Endothelial cell of hepatic sinusoid (primary cell): Measurements from ENCODE around the gene PARP2.
"Not testable (repeated sequence)": the region's sequence is repeated elsewhere in the genome, so short reads cannot be mapped to it uniquely, and the experiment has no call there.

Experiments used
- in situ Hi-C: cut with HindIII; loops from 2 replicates; pipeline ENCODE4 v1.10.0; 2017; ENCODE audit warnings: low sequenced_read_pairs

PARP2 gene, protein sequence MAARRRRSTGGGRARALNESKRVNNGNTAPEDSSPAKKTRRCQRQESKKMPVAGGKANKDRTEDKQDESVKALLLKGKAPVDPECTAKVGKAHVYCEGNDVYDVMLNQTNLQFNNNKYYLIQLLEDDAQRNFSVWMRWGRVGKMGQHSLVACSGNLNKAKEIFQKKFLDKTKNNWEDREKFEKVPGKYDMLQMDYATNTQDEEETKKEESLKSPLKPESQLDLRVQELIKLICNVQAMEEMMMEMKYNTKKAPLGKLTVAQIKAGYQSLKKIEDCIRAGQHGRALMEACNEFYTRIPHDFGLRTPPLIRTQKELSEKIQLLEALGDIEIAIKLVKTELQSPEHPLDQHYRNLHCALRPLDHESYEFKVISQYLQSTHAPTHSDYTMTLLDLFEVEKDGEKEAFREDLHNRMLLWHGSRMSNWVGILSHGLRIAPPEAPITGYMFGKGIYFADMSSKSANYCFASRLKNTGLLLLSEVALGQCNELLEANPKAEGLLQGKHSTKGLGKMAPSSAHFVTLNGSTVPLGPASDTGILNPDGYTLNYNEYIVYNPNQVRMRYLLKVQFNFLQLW

DNA sequence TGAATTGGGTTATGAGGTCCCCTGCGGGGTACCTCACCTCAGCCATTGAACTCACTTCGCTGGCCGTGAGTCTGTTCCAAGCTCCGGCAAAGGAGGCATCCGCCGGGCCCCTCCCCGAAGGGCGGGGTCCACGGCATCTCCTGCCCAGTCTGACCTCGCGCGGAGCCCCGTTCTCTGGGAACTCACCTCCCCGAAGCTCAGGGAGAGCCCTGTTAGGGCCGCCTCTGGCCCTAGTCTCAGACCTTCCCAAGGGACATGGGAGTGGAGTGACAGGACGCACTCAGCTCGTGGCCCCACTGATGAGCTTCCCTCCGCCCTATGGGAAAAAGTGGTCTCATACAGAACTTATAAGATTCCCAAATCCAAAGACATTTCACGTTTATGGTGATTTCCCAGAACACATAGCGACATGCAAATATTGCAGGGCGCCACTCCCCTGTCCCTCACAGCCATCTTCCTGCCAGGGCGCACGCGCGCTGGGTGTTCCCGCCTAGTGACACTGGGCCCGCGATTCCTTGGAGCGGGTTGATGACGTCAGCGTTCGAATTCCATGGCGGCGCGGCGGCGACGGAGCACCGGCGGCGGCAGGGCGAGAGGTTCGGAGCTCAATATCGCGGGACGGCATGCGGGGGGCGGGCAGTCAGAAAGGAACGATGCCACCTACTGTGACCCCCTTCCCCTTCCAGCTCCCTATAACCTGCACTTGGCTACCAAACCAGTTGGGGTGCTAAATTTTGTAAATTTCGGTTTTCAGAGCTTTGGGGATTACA, at the start of gene PARP2:
Gene PARP2 (plus strand): TSS at position 544 of the 770 bp plus-strand sequence. CDS start 7 bp downstream, at position 551.
- in situ Hi-C loops: no loop called here

DNA sequence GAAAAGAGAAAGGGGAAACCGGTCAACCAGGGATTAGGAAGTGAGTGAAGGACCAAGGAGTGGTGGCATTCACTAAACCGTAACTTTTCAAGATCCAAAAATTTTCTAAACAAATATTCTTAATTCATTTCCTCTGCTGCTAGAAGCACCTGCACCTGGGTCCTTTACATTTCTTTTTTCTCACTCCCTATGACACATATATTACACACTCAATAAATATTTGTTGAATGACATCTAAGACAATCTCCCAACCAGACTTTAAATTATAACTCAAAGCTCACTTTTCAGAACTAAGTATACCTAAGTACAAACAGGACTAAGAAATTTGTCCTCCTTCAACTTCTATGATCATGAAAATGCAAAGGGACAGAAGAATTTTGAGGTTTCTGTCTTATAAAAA, 48.8 kb upstream of the PARP2 start:
- in situ Hi-C loops: no loop called here

DNA sequence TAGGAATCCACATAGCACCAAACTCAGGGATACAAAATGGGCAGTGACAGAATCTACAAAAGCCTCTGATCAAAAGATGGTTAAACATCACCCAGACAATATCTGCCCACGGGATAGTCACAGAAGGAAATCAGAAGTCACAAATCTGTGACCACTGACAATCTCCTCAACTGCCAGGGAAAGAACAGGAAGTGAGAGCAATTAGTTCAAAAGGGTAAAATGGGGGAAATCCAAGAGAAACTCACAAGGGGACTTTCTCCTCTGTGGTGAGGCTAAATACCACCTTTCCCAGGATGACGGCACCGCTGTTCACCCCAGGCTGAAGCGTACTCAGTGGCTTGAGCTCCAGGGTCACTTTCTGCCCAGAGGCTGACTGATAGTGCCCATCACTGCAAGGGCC, 48.4 kb upstream of the PARP2 start:
- in situ Hi-C loops: no loop called here

DNA sequence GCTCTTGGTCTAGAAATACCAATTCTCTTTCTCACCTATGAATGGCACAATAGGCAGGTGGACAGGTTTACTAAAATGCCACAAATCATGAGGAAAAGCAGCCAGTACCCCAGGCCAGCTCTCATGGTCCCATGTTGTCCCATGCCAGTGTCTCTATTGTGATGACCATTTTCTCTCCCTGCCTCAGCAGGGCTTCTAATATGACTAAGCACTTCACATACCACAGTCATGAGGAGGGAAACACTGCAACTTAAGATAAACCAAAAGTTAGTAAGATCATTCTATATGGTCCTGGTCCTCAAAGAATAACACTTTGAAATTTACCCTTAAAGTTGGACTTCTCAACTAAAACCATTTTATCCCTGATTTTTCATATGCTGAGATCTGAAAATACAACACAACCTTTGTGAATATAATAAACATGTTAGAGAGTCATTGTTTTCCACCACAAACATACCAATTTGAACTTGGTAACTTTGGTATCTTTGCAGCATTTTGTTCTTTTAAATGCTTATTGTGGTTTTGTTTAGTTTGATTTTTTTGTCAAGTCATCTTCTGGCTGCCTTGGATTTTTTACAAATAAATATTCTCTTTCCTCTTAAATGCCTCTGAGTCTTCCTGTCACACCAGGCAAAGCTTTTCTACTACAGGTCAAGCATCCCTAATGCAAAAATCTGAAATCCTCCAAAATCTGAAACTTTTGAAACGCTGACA, 41.2 kb upstream of the PARP2 start:
- in situ Hi-C loops: no loop called here

DNA sequence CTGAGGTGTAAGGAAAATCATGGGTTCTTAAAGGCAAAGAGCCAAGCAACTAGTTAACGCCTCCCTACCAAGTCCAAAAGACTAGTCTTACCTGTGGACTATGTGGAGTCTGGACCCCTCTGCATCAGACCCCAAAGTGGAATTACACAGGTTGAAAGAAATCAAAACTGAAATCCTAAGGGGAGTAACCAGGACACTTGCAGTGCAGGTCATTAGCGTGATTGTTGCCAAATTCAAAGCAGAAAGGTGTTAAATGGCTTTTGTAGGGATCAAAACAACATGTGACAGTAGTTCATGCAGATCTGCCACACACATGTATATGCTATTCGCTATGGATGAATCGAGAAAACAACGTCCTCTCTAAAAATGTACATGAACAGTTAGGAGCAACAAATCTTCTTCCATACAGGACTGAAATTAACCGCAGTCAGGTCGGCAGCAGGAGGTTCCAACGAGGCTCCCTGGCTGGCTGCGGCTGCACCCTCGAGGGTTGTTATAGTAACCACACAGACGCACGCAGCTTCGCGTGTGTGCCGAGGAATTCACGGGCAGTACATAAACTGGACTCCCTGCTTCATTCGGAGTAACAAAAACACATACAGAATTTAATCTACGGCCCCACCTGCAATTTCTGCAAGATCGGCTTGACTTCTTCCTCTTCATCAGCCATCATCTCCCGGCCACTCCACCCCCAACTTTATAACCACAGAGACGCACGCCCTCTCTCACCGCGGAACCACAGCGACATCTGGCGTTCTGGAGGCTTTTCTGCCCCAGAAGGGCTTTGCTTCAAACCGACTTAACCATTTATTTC, 38.0 kb upstream of the PARP2 start, which contains the start of gene TTC5:
Gene TTC5 (minus strand): TSS at position 687 of the 814 bp plus-strand sequence. CDS start 14 bp downstream, at position 673.
- in situ Hi-C loops: no loop called here

DNA sequence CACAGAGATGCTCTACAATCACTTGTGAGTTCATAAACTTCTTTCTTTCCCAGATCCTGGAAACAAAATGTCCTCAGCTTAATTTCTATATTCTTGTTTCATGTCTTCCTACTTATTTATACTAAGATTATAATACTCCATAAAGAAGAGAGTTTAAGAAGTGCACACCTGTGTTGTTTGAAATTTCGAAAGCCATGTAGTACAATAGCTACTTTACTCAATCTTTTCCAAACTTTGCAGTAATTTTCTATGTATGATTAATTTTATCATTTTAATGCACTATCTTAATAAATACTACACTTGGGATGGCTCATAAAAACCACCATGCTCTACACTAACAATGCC, 37.4 kb upstream of the PARP2 start:
- in situ Hi-C loops: no loop called here

DNA sequence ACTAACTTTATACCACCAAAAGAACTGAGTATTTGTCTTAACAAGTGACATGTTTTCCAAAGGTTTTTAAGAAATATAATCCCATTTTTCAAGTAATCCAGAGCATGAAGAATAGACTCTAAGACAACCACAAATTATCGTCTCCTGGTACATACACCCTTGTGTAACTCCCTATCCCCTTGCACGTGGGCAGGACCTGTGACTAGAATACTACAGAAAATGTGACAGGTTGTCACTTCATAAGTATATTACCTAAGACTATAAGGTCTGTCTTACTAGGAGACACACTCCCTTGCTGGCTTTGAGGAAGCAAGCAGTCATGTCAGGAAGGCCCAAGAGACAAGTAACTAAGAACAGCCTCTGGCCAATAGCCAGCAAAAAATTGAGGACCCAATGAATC, 29.4 kb upstream of the PARP2 start:
- in situ Hi-C loops: no loop called here

DNA sequence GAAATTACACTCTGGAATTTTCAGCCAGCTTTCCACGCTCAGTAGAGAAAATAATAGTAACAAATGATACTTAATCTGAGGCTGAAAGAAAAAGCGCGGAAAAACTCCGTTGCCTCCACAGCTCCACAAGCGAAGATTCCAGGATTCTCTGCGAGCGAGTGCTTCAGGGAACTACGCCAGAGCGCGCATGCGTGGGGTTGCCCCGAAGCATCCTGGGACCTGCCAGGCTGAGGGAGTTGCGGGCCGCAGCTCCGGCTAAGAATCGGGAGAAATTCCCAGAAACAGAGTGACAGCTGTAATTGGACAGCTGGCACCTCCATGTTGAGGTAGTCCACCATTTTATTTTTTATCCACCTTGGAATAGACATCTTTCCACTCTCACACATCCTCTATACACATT, 25.7 kb upstream of the PARP2 start:
- in situ Hi-C loops: no loop called here

DNA sequence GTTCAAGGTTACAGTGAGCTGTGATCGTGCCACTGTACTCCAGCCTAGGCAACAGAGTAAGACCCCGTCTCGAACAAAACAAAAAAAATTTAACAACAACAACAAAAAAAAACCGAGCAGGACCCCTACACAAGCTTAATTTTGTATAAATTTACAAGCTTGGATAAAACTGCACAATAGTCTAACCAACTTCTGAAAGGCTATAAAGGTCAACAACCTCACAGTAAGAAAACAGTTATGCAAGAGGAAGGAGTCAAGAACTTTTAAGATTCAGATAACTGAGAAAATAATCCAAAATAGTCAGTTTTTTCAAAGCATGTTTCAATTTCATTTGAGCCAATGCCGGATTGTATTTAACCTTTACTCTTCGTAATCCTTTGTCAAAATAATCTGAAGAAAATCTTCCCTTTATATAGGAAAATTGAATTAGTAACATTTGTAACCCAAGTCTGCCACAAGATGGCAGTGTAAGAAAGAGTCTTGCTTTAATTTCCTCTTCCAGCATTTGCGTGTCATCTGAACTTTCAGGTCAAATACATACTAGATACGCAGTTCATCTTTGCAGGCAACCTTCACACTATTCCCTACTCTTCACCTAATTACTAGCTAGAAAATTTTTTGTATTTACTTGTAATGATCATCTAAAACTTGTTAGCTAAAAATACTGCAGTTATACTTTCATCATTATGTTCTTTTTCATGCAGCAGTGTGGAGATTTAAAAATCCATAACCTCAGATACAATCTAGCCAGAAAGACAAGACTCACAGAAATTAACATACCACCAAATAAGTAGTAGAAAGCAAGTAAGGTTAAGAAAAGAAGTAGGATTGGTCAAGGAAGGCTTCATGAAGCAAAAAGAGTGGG, 16.2 kb upstream of the PARP2 start:
- in situ Hi-C loops: no loop called here

DNA sequence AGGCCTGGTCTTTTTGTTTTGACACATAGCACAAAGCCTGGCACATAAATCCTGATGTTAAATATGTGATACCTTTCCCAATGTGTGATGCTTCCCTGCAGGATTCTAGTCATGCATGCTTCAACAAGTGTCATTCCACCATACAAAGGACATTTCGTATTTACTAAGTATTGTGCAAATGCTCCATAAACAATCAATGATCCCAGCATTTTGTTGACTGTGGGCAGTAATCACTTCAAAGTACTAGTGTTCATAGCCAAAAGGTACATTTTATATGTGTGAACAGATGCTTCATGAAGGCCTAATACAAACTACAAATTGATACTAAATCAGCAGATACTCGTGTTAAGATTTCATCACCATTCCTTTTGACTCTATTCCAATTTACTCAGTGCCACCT, 14.7 kb upstream of the PARP2 start:
- in situ Hi-C loops: no loop called here

DNA sequence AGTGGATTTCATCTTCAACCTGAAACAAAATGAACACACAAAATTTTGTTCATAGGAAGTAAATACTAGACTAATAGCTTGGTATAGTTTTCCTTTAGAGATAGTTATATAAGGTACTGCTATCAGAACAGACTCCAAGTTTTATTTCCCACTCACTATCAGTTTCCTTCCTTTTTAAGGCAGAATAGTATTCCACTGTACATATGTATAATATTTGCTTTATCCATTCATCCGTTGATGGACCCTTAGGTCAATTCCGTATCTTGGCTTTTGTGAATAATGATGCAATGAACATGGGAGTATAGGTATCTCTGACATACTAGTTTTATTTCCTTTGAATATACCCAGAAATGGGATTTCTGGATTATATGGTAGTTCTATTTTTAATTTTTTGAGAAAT, 14.1 kb upstream of the PARP2 start:
- in situ Hi-C loops: no loop called here

DNA sequence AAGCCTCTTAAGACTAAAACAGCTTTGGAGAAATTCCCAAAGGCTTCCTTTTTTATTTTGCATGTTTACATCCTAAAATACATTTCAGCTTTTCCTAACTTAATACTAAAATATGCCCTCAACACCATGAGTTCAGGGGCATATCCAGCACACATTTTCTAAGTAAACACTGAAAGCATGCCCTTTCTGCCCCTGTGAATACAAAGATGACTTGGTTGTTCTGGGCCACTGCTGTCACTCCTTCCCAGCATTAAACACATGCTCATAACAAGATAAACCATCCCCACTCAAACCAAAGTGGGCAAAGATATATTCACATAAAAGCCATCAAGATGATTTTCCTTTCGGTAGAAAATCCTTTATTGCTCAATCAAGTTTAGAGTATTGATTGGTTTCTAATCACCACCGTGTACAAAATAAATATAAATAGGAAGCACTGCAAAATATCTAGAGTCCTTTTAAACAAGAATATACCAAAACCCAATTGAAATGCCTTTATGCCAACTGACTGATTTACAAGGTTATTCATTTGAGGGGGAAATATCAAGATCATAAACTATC, 12.3 kb upstream of the PARP2 start:
- in situ Hi-C loops: no loop called here

DNA sequence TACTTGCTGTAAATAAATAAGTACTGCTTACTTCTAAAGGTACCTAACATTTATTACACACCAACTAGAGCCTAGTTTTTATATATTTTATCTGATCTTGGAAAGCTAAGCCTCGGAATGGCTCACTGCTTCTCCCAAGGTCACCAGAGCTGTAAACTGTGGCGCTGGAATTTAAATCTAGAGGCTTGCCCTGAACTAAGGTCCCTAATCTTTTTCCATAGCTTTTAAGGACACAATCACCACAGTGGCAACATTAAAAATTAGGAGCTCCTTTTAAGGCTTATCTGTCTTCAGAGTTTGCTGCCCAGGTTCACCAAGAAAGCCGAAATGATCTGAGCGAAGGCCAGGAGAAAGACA, 11.0 kb upstream of the PARP2 start:
- in situ Hi-C loops: no loop called here

DNA sequence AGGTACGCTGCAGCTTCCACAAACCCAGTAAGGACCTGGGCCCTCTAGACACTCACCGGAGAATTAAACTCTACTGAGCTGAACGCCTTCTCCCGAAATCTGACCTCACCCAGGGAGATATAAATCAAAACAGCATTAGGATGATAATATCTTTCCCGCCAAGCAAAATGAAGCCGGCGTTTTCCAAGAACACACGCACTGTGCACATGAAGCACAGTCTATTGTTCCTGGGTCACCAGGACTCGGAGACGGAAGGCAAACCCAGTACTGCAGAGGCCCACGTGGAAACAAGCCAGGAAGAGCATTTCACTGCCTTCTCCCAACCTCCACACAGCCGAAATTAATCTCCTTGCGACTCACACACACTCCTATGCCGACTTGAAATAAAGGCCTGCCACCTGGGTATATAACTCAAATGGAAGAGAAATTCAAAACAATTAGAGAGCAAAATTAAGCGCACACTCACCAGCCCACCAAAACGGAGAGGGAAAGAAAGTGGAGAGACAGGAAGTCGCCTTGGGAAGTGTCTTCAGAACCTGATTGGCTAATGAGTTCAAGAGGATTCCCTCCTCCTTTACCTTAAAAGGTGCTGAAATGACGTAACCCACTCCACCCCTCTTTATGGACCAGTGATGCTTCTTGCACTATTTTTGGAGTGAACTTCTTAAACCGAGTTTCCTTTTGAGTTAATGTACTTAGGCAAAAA, 10.5 kb upstream of the PARP2 start, which contains the start of gene CCNB1IP1:
Gene CCNB1IP1 (minus strand): TSS at position 492 of the 706 bp plus-strand sequence. CDS start 16,756 bp downstream, outside the sequence.
- in situ Hi-C loops: no loop called here

DNA sequence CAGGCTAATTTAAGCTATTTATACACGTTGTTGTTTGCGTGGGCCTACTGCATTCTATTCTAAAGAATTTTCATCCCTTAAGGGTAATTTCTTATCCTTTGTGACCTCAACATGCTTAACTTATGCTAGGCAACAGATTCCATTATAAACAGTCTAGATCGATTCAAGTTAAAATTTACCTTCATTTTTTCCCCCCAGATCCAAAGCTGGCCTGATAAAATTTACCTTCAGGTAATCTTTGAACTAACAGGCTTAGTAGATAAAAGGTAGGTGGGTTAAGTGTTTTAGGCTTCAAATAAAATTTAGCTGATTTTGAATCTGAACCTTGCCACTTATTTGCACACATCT, 10.0 kb upstream of the PARP2 start:
- in situ Hi-C loops: no loop called here

DNA sequence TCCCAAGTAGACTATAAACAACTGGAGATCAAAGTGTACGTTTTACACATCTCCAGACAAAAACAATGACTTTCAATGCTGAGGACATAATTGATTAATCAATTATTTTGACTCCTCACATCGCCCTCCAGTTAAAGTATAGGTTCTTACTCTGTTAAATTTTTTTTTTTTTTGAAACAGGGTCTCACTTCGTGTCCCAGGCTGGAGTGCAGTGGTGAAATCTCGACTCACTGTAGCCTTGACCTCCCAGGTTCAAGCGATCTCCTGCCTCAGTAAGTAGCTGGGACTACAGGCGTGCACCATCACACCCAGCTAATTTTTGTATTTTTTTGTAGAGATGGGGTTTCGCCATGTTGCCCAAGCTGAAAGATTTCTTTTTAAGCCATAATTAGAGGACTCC, 9.4 kb upstream of the PARP2 start:
- in situ Hi-C loops: no loop called here

DNA sequence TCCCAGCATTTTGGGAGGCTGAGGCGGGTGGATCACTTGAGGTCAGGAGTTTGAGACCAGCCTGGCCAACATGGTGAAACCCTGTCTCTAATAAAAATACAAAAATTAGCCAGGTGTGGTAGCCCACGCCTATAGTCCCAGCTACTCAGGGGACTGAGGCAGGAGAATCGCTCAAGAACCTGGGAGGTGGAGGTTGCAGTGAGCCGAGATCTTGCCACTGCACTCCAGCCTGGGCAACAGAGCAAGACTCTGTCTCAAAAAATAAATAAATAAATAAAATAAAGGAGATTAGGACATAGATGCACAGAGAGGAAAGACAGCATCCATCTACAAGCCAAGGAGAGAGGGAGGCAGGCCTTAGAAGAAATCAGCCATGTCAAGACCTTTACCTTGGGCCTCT, 2.4 kb upstream of the PARP2 start:
- in situ Hi-C loops: not testable (repeated sequence)

DNA sequence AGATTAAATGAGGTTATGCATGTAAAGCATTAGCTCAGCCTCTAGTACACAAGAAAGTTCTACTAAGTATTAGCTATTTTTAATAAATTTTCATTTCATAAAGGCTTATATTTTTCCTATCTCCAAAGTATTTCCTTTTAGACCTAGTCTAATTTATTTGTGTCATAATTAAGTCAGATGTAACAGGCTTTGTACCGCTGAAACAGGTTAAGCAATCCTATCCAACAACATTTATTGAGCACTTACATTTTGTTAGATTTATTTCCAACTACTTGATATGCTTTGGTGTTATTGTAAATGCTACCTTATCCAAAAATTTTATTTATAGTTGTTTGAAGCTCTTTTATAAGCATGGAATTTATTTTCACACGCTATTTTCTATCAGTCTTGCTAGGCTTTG, 1.8 kb upstream of the PARP2 start:
- in situ Hi-C loops: no loop called here

DNA sequence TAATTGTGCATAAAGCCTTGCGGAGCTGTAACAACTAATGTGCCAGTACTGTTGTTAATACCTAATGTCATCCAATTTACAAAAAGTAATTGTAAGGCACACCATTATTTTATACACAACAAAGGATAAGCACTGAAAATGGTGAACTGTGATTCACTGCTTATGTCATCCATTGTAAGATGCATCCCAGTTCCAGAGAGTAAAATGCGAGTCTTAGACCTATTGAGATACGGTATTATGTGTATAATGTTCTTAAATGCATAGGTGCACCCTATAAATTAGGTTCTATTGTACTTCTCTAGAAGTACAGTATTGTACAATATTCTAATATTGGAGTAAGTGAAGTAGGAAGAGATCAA, 406 bp downstream of the PARP2 start:
- in situ Hi-C loops: no loop called here
